H9 (cell line): ENCODE results near the gene CCDC51. TPM values are rescaled to one million over a fixed set of nuclear protein-coding genes. Genes with fewer than 3 reads are reported as not detected.
"Not testable (repeated sequence)": the region's sequence is repeated elsewhere in the genome, so short reads cannot be mapped to it uniquely, and the experiment has no call there.

Experiments
- DNase-seq: peaks from one replicate; pipeline ENCODE4 v3.0.0-alpha.2; 2017
- H2AFZ ChIP-seq: one replicate; pipeline ENCODE4 v1.6.1; 2013; ENCODE audit warnings: mild to moderate bottlenecking, low read length, control low read depth, moderate library complexity
- H2AK5ac ChIP-seq: 2 replicates; pipeline ENCODE4 v1.6.1; 2013; ENCODE audit warnings: low read length, control low read depth, mixed read lengths; ENCODE audit not compliant: insufficient read length
- H2BK120ac ChIP-seq: one replicate; pipeline ENCODE4 v1.6.1; 2013; ENCODE audit warnings: low read depth, mild to moderate bottlenecking, low read length, control low read depth, inconsistent platforms; ENCODE audit not compliant: poor library complexity, severe bottlenecking
- H2BK12ac ChIP-seq: 2 replicates; pipeline ENCODE4 v1.6.1; 2013; ENCODE audit warnings: low read length, control low read depth, mixed read lengths, low read depth; ENCODE audit not compliant: insufficient read length
- H2BK15ac ChIP-seq: 2 replicates; pipeline ENCODE4 v1.6.1; 2013; ENCODE audit warnings: low read depth, low read length, control low read depth
- H2BK20ac ChIP-seq: one replicate; pipeline ENCODE4 v1.6.1; 2013; ENCODE audit warnings: low read depth, mild to moderate bottlenecking, low read length, control low read depth, inconsistent platforms; ENCODE audit not compliant: poor library complexity, severe bottlenecking
- H2BK5ac ChIP-seq: 2 replicates; pipeline ENCODE4 v1.6.1; 2013; ENCODE audit warnings: low read length, control low read depth, mixed read lengths; ENCODE audit not compliant: insufficient read length
- H3K14ac ChIP-seq: 2 replicates; pipeline ENCODE4 v1.6.1; 2013; ENCODE audit warnings: low read length, control low read depth; ENCODE audit not compliant: insufficient read depth
- H3K18ac ChIP-seq: 2 replicates; pipeline ENCODE4 v1.6.1; 2013; ENCODE audit warnings: low read depth, mild to moderate bottlenecking, mixed read lengths, low read length, control low read depth; ENCODE audit not compliant: insufficient read length
- H3K23ac ChIP-seq: 2 replicates; pipeline ENCODE4 v1.6.1; 2013; ENCODE audit warnings: low read length, control low read depth, mixed read lengths, low read depth; ENCODE audit not compliant: insufficient read length
- H3K23me2 ChIP-seq: 2 replicates; pipeline ENCODE4 v1.6.1; 2013; ENCODE audit warnings: low read depth, mild to moderate bottlenecking, mixed read lengths, low read length, control low read depth; ENCODE audit not compliant: insufficient read length, poor library complexity, severe bottlenecking
- H3K27ac ChIP-seq: 2 replicates; pipeline ENCODE4 v1.5.1; 2013; ENCODE audit warnings: low read length, control low read depth, mixed read lengths, low read depth; ENCODE audit not compliant: insufficient read length
- H3K27me3 ChIP-seq: 2 replicates; pipeline ENCODE4 v1.6.1; 2013; ENCODE audit warnings: low read length, control low read depth, inconsistent platforms; ENCODE audit not compliant: insufficient read depth
- H3K4ac ChIP-seq: 2 replicates; pipeline ENCODE4 v1.6.1; 2013; ENCODE audit warnings: low read depth, mild to moderate bottlenecking, control low read depth, inconsistent platforms, low read length, moderate library complexity
- H3K4me1 ChIP-seq: 2 replicates; pipeline ENCODE4 v1.6.1; 2013; ENCODE audit warnings: low read length, control low read depth, inconsistent platforms; ENCODE audit not compliant: insufficient read depth
- H3K4me2 ChIP-seq: 2 replicates; pipeline ENCODE4 v1.6.1; 2013; ENCODE audit warnings: low read length, control low read depth, mixed read lengths; ENCODE audit not compliant: insufficient read length, insufficient read depth
- H3K56ac ChIP-seq: 2 replicates; pipeline ENCODE4 v1.6.1; 2013; ENCODE audit warnings: low read depth, mild to moderate bottlenecking, mixed read lengths, low read length, control low read depth; ENCODE audit not compliant: insufficient read length
- H3K79me1 ChIP-seq: 2 replicates; pipeline ENCODE4 v1.6.1; 2013; ENCODE audit warnings: low read depth, mild to moderate bottlenecking, moderate library complexity, low read length, control low read depth, inconsistent platforms; ENCODE audit not compliant: insufficient read depth, poor library complexity, severe bottlenecking
- H3K79me2 ChIP-seq: 2 replicates; pipeline ENCODE4 v1.6.1; 2013; ENCODE audit warnings: low read length, control low read depth, inconsistent platforms; ENCODE audit not compliant: insufficient read depth
- H3K9ac ChIP-seq: 2 replicates; pipeline ENCODE4 v1.6.1; 2013; ENCODE audit warnings: low read length, control low read depth, mixed read lengths; ENCODE audit not compliant: insufficient read length; ENCODE audit errors: extremely low read depth
- H3K9me3 ChIP-seq: one replicate; pipeline ENCODE4 v1.6.1; 2013; ENCODE audit warnings: low read depth, low read length, inconsistent platforms; ENCODE audit not compliant: control insufficient read depth
- H3T11ph ChIP-seq: one replicate; pipeline ENCODE4 v1.6.1; 2013; ENCODE audit warnings: mild to moderate bottlenecking, low read length, control low read depth, inconsistent platforms
- H4K20me1 ChIP-seq: one replicate; pipeline ENCODE4 v1.6.1; 2013; ENCODE audit not compliant: control insufficient read depth, insufficient read length, insufficient read depth
- H4K5ac ChIP-seq: 2 replicates; pipeline ENCODE4 v1.6.1; 2013; ENCODE audit warnings: low read depth, mild to moderate bottlenecking, mixed read lengths, low read length, control low read depth; ENCODE audit not compliant: insufficient read length
- H4K8ac ChIP-seq: replicated peaks from 2 replicates; pipeline ENCODE4 v1.6.1; 2013; ENCODE audit warnings: low read length, control low read depth, mixed read lengths, low read depth; ENCODE audit not compliant: insufficient read length
- H4K91ac ChIP-seq: 2 replicates; pipeline ENCODE4 v1.6.1; 2013; ENCODE audit warnings: low read depth, mild to moderate bottlenecking, moderate library complexity, mixed read lengths, low read length, control low read depth; ENCODE audit not compliant: insufficient read length
- H3K27ac Mint-ChIP-seq, 3 experiments: 2 replicates in 2 of 3; 3 replicates in 1 of 3; pipeline ENCODE4 v1.8.0; 2020 to 2021; ENCODE audit warnings: mixed read lengths in 3 of 3, mild to moderate bottlenecking in 1 of 3, moderate library complexity in 1 of 3
- H3K27me3 Mint-ChIP-seq: 2 replicates; pipeline ENCODE4 v1.8.0; 2021; ENCODE audit warnings: low read depth, mild to moderate bottlenecking, moderate library complexity, mixed read lengths
- H3K36me3 Mint-ChIP-seq, 3 experiments: 2 replicates in 2 of 3; 3 replicates in 1 of 3; pipeline ENCODE4 v1.8.0; 2020 to 2021; ENCODE audit warnings: low read depth in 3 of 3, mixed read lengths in 3 of 3; ENCODE audit not compliant: insufficient read depth in 1 of 3
- H3K4me1 Mint-ChIP-seq, 2 experiments: 2 replicates each; pipeline ENCODE4 v1.8.0; 2020; ENCODE audit warnings: mixed read lengths in 2 of 2
- H3K4me3 Mint-ChIP-seq, 2 experiments: 2 replicates in 1 of 2; 3 replicates in 1 of 2; pipeline ENCODE4 v1.8.0; 2020 to 2021; ENCODE audit warnings: mild to moderate bottlenecking in 2 of 2, mixed read lengths in 2 of 2, moderate library complexity in 1 of 2
- H3K9me3 Mint-ChIP-seq, 2 experiments: 2 replicates in 1 of 2; 3 replicates in 1 of 2; pipeline ENCODE4 v1.8.0; 2020; ENCODE audit warnings: mild to moderate bottlenecking in 2 of 2, mixed read lengths in 2 of 2, moderate library complexity in 1 of 2
- WGBS: extraction: QIAGEN DNeasy Blood & Tissue Kit; methylation state at CpG from one replicate; pipeline ENCODE4 v1.1.7; 2013; ENCODE audit warnings: missing lambda C conversion rate, low lambda C conversion rate, mixed read lengths; ENCODE audit not compliant: insufficient read length; ENCODE audit errors: extremely low coverage; 5-methylcytosine and 5-hydroxymethylcytosine counted together
- total RNA-seq: library from RNA; stranded (reverse); gene quantifications from 2 replicates; pipeline ENCODE4 v1.2.1, GENCODE V29; 2021
- TF ChIP-seq, protein P1 (sequence below): fragments of 200-600 bp; sonication (generic); conservative IDR thresholded peaks from 3 replicates; pipeline ENCODE4 v1.8.0; 2021; ENCODE audit warnings: antibody characterized with exemption, mild to moderate bottlenecking

Gene CCDC51
- total RNA-seq, 1 experiment from 2014 or later: 20.0 TPM

DNA sequence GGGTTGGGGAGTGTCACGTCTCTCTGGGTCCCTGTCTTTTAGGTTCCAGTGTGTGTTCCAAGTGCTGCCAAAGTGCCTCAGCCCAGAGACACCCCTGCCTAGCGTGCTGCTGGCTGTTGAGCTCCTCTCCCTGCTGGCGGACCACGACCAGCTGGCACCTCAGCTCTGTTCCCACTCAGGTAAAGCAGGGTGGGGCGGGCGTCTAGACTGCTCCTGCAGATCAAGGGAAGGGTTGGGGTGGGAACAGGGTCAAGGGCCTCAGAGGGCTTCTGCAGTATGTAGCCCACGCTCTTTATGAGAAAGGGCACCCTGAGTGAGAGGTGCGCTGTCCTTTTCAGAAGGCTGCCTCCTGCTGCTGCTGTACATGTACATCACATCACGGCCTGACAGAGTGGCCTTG lies 23.8 kb upstream of the CCDC51 start:
- Histone ChIP-seq H2BK20ac (no peak overlapping the region), H4K20me1 (no peaks in the 10 kb centered on the region), H2AFZ (no peak overlapping the region), H3K79me2 (no peaks in the 10 kb centered on the region), H3K27ac (no peak overlapping the region), H3K23ac (no peak overlapping the region), H2BK5ac (no peak overlapping the region), H3T11ph (no peak overlapping the region), H2AK5ac (no peak overlapping the region), H3K23me2 (no peaks in the 10 kb centered on the region), H4K91ac (no peak overlapping the region), H3K4me1 (no peaks in the 10 kb centered on the region), H2BK120ac (no peak overlapping the region), H3K9ac (no peak overlapping the region), H3K9me3 (no peaks in the 10 kb centered on the region), H4K8ac (no peak overlapping the region), H3K14ac (no peak overlapping the region), H3K4me2 (no peak overlapping the region), H3K4ac (no peak overlapping the region), H3K18ac (no peak overlapping the region), H2BK12ac (no peak overlapping the region), H2BK15ac (no peak overlapping the region), H3K27me3 (no peaks in the 10 kb centered on the region), H3K56ac (no peak overlapping the region), H3K79me1 (no peaks in the 10 kb centered on the region), H4K5ac (no peak overlapping the region)
- no peak for DNase-seq
- TF ChIP-seq, protein P1, sequence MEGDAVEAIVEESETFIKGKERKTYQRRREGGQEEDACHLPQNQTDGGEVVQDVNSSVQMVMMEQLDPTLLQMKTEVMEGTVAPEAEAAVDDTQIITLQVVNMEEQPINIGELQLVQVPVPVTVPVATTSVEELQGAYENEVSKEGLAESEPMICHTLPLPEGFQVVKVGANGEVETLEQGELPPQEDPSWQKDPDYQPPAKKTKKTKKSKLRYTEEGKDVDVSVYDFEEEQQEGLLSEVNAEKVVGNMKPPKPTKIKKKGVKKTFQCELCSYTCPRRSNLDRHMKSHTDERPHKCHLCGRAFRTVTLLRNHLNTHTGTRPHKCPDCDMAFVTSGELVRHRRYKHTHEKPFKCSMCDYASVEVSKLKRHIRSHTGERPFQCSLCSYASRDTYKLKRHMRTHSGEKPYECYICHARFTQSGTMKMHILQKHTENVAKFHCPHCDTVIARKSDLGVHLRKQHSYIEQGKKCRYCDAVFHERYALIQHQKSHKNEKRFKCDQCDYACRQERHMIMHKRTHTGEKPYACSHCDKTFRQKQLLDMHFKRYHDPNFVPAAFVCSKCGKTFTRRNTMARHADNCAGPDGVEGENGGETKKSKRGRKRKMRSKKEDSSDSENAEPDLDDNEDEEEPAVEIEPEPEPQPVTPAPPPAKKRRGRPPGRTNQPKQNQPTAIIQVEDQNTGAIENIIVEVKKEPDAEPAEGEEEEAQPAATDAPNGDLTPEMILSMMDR: no peak
- Mint-ChIP-seq H3K36me3 (peaks cover 6 to 48% (median 38%) of the 10 kb centered on the region in 3 experiments), H3K9me3 (no peaks in the 10 kb centered on the region), H3K4me3 (no peak overlapping the region), H3K27me3 (no peaks in the 10 kb centered on the region; the same call in 1 of the 2 replicates), H3K4me1 (peaks cover 13 to 23% of the 10 kb centered on the region in 2 experiments), H3K27ac (peak overlapping the region in 1 of 3 experiments; percentile 86; a peak in 2 of 7 replicates)
- WGBS: no CpG with 5 or more reads among the region's 9 CpGs

DNA sequence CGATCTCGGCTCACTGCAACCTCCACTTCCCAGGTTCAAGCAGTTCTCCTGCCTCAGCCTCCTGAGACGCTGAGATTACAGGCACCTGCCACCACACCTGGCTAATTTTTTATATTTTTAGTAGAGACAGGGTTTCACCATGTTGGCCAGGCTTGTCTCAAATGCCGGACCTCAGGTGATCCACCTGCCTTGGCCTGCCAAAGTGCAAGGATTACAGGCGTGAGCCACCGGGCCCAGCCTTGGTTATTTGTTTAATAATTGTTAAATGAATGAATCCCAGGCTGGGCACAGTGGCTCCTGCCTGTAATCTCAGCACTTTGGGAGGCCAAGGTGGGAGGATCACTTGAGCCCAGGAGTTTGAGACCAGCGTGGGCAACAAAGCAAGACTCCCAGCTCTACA lies 21.8 kb upstream of the CCDC51 start:
- H3K18ac ChIP-seq, H3K27ac Mint-ChIP-seq, H2BK120ac ChIP-seq, H3K27me3 Mint-ChIP-seq, H3K14ac ChIP-seq, H3K9ac ChIP-seq, H3K23me2 ChIP-seq, H4K91ac ChIP-seq, H2BK15ac ChIP-seq, H2BK20ac ChIP-seq, H2AK5ac ChIP-seq, H2AFZ ChIP-seq, H3K23ac ChIP-seq, H3T11ph ChIP-seq, H4K20me1 ChIP-seq, H3K4me3 Mint-ChIP-seq, H3K9me3 Mint-ChIP-seq, H3K56ac ChIP-seq, H3K4me2 ChIP-seq, H3K79me2 ChIP-seq, H4K5ac ChIP-seq, H3K4me1 ChIP-seq, H2BK12ac ChIP-seq, H4K8ac ChIP-seq, DNase-seq, H3K4ac ChIP-seq, H3K9me3 ChIP-seq, H3K27me3 ChIP-seq, H2BK5ac ChIP-seq, H3K79me1 ChIP-seq, H3K27ac ChIP-seq: not testable (repeated sequence)
- Mint-ChIP-seq H3K4me1 (peaks cover 11 to 18% of the 10 kb centered on the region in 2 experiments), H3K36me3 (peaks cover 4 to 47% (median 31%) of the 10 kb centered on the region in 3 experiments; a peak in 6 of 7 replicates)
- no CpG with 5 or more reads among the region's 7 CpGs for WGBS
